GM19468 (cell line): ENCODE data around the gene GPX2.

ENCODE experiments used
- ATAC-seq: cut with Tn5 transposase; IDR thresholded peaks from one replicate; pipeline ENCODE4 v1.9.1; 2021; ENCODE audit warnings: mild to moderate bottlenecking, moderate library complexity, moderate number of reproducible peaks; ENCODE audit not compliant: unreplicated experiment; ENCODE audit errors: extremely low read depth

GPX2 gene

GRCh38 chr14:64963611-64964010 lies 21.1 kb upstream of the GPX2 start:
- ATAC-seq: no peak

GRCh38 chr14:64960762-64961276 lies 18.3 kb upstream of the GPX2 start:
- ATAC-seq: no peak

GRCh38 chr14:64958743-64959142 lies 16.2 kb upstream of the GPX2 start:
- ATAC-seq: no peak

GRCh38 chr14:64958201-64958600 lies 15.7 kb upstream of the GPX2 start:
- no peak for ATAC-seq

GRCh38 chr14:64956697-64957406 lies 14.3 kb upstream of the GPX2 start:
- ATAC-seq: no peak

- no peak for ATAC-seq
These were observed 12.8 kb upstream of the GPX2 start for GRCh38 chr14:64955297-64955696.

- ATAC-seq: no peak
These were observed 12.1 kb upstream of the GPX2 start for GRCh38 chr14:64954491-64955240.

- ATAC-seq: no peak
These were observed 11.1 kb upstream of the GPX2 start for GRCh38 chr14:64953661-64954060.

GRCh38 chr14:64953310-64953654 lies 10.7 kb upstream of the GPX2 start:
- no peak for ATAC-seq

GRCh38 chr14:64952598-64953309 lies 10.2 kb upstream of the GPX2 start:
- peak; percentile 34 for ATAC-seq

- no peak for ATAC-seq
These were observed 9.2 kb upstream of the GPX2 start for GRCh38 chr14:64951724-64952123.

- ATAC-seq: no peak
These were observed 8.7 kb upstream of the GPX2 start for GRCh38 chr14:64951291-64951690.

GRCh38 chr14:64950889-64951288 lies 8.3 kb upstream of the GPX2 start:
- no peak for ATAC-seq

- ATAC-seq: no peak
These were observed 6.2 kb upstream of the GPX2 start for GRCh38 chr14:64948612-64949210.

GRCh38 chr14:64947710-64948611 lies 5.4 kb upstream of the GPX2 start:
- no peak for ATAC-seq

- no peak for ATAC-seq
These were observed 3.9 kb upstream of the GPX2 start for GRCh38 chr14:64946310-64947045.

GRCh38 chr14:64945431-64946178 lies 3.1 kb upstream of the GPX2 start:
- ATAC-seq: no peak

GRCh38 chr14:64944861-64945260 lies 2.3 kb upstream of the GPX2 start:
- ATAC-seq: no peak
